HG03196 (cell line): ENCODE results near the gene TMED6.
A peak's percentile ranks its signal among the peaks of the same experiment; 100 is the strongest.
"Not testable (repeated sequence)": the region's sequence is repeated elsewhere in the genome, so short reads cannot be mapped to it uniquely, and the experiment has no call there.

Experiments
- ATAC-seq: cut with Tn5 transposase; IDR thresholded peaks from one replicate; pipeline ENCODE4 v1.9.1; 2021; ENCODE audit not compliant: unreplicated experiment

The TMED6 gene

DNA sequence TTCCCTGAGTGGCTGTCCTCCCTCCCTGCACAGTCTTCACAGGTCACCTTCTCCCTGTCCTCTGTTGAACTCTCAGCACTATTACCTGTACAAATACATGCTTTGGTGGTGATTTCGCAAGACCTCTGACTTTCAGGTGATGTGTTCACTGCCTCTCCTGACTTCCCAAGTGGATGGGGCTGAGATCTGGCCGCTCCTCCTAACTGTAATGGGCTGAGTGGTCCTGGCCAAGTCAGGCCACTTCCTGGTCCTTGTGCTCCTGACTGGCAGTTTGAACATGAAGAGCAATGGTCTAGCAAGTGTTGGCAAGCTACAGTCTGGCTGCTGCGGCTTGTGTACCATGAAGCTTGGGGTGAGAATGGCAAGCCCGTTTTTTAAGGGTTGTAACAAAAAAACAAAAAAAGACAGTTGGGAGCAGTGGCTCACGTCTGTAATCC, 11.7 kb upstream of the TMED6 start:
- no peak for ATAC-seq

GRCh38 chr16:69360070-69360469, 8.5 kb upstream of the TMED6 start:
- not testable (repeated sequence) for ATAC-seq

DNA sequence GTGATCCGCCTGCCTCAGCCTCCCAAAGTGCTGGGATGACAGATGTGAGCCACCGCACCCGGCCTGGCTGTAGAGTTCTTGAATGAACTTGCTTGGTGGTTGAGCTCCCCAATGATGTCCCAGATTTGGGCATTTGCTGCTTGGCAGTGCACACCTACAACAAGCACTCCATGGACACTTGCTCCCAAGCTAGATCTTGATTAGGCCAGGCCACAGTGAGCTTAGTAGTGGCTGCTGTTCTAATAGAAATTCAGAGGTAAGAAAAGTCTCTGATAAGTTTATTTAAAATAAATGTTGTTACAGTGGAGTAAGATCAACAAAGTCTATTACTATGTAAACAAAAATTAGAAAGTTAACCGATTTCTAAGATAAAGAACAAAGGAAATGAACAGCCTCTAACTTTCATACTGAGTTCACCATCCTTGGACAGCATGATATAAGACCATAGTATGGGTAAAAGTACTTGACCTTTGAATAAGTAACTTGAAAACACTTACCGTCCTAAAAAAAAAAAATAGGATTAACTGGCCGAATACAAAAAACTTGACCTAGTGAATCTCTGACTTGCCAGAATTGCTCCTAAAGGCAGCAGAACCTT, 951 bp downstream of the TMED6 start:
- ATAC-seq: no peak

GRCh38 chr16:69349536-69349935, 2.0 kb downstream of the TMED6 start:
- no peak for ATAC-seq

DNA sequence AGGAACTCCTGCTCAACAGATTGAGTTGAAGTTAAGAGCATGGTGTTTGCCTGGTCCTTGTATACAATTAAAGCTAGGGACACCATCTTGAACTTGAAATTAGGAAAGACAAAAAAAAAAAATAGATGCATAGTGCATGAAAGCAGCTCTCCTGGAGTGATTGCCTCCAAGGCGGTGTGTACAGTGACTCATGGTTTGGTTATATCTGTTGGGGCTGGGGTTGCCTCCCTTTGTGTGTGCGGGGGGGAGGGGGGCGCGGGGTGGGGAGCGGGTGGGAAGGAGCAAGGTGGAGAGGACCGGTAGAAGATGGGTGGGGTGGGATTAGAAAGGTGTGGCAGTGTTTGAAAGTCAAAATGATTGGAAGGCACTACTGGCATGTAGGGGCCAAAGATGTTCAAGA, 3.4 kb downstream of the TMED6 start:
- ATAC-seq: no peak

DNA sequence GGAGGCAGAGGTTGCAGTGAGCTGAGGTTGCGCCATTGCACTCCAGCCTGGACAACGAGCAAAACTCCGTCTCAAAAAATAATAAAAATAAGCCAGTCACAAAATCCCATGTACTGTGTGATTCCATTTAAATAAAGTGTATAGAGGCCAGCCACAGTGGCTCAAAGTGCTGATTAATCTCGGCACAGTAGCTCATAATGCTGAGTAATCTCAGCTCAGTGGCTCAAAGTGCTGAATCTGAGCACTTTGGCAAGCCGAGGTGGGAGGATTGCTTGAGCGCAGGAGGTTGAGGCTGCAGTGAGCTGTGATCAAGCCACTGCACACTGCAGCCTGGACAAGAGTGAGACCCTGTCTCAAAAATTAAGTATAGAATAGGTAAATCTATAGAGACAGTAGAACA, 4.9 kb downstream of the TMED6 start:
- no peak for ATAC-seq

- no peak for ATAC-seq
Measured at GRCh38 chr16:69345923-69346322, 5.7 kb downstream of the TMED6 start.

DNA sequence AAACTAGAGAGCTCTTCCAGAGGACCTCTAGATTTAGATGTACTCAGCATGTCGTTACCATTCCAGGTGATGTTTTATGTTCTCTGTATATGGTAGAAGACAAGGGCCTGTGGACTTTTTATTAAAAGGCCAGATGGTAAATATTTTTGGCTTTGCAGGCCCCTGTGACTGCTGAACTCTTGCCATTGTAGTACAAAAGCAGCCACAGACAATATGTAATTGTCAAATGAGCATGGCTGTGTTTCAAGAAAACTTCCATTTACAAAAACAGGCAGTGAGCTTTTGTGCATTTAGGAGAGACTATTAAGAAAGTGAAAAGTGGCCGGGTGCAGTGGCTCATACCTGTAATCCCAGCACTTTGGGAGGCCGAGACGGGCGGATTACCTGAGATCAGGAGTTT, 7.4 kb downstream of the TMED6 start:
- no peak for ATAC-seq

GRCh38 chr16:69340095-69340644, 11.4 kb downstream of the TMED6 start:
- ATAC-seq: no peak

DNA sequence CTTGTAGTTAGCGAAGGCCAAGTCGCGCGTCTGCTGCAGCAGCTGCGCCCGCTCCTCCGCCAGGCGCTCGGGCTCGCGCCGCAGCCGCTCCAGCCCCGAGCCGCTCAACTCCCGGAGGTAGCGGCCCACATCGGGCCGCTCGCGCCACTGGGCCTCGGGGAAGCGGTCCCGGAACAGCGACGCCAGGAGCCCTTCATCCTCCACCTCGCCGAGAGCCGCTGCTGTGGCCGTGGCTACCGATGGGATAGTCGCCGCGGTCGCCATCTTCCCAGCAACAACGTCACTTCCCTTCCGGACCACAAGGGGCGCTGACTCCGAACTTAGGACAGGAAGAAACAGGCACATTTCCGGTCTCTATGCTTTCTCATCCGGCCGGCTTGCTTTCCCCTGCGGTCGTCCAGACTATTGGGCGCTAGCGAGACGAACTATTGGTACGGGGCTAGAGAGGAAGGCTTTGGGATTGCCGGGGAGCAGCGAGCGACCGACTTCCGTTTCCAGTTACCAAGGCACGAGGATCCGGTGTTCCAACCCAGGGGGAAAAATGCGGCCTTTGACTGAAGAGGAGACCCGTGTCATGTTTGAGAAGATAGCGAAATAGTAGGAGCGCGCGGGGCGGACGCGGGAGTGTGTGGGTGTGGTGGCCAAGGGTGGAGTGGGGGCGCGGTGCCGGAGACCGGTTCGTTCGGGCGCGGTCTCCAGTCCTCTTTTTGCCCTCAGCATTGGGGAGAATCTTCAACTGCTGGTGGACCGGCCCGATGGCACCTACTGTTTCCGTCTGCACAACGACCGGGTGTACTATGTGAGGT, 12.1 kb downstream of the TMED6 start, which contains the start of the genes COG8 and NIP7:
COG8 (minus strand) TSS at position 276 of the 806 bp plus-strand sequence; CDS start at position 264, 12 bp downstream.
NIP7 (plus strand) TSS at position 484 of the 806 bp plus-strand sequence; CDS start at position 542, 58 bp downstream.
- peak; percentile 87 for ATAC-seq

GRCh38 chr16:69338557-69339288, 12.9 kb downstream of the TMED6 start:
- ATAC-seq: no peak

DNA sequence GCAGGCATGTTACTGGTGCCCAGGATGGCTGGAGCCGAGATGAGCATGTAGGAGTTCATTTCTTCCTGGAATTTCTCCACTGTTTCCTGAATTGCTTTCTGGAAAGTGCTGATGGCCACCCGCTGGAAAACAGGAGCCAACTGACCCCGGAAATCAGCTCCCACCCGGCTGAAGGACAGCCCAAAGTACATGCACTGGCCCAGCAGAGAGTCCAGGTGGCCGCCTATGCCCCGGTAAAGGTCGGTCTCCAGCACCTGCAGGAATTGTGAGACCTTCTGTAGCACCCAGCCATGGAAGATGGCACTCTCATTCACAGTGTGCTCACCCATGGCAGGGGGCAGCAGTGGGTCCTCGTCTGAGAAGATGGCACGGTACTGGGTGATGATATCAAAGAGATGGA, 16.9 kb downstream of the TMED6 start:
- ATAC-seq: no peak

- ATAC-seq: peak; percentile 78
Measured at GRCh38 chr16:69330286-69331109, 21.1 kb downstream of the TMED6 start, which contains the start of gene PDF. TSS of gene PDF (minus strand) at chr16:69330588. CDS start at chr16:69330570, 18 bp downstream.

DNA sequence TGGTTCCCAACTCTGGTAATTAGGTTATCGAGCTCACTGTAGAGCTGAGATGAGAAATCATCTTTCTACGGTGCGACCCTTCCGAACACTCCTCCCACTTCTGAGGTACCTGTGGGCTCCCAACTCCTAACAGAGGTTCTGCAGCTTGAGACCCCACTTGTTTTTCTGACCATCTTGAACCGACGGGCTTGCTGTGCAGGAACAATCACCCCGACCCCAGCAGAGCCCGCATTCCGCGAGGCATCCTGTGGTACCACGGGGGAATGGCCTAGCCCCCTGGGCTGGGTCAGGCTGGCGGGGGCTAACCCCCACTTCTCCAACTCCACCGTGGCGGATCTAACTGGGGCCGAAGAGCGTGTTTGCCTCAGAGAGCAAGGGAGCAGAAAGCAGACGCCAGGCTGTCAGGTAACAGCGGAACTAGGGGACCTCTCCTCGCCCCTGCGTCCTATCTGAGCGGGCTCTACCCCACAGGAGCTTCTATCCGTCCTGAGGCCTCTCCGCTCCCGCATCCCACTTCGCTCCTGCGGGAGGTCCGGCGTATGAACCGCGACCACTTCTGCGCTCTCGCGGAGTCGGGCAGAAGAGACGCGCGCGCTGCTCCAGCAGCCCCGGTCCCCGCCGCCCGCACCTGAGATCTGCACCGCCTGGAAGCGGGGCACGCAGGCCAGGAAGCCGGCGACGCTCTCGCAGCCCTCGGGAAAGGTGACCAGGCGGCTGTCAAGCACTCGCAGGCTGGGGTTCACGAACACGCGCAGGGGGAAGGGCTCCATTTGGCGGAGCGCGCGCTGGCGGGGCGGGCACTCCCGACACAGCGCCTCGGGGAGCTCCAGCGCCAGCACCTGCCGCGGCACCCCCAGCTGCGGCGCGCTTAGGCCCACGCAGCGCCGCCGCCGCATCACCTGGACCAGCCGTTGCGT, 22.0 kb downstream of the TMED6 start:
- peak; percentile 33 for ATAC-seq

DNA sequence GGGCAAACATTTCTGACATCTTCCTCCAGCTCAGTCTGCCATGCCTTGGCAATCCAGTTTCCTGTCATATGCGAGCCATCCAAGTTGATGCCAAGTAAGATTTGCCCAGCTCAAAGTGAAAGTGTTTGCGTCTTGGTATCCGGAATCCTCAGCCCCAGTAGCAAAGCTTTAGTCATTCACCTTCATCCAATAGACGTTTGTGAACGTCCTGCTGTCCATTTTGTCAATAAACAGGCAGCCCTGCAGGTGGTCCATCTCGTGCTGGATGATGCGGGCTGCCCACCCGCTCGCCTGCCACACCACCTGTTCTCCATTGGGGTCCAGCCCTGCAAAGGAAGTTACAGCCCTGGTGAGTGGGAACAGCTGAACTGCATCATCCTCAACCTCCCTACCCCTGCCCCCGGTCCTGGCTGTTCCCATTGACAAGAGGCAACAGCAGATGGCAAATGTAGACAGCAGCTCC, 22.7 kb downstream of the TMED6 start:
- ATAC-seq: no peak

DNA sequence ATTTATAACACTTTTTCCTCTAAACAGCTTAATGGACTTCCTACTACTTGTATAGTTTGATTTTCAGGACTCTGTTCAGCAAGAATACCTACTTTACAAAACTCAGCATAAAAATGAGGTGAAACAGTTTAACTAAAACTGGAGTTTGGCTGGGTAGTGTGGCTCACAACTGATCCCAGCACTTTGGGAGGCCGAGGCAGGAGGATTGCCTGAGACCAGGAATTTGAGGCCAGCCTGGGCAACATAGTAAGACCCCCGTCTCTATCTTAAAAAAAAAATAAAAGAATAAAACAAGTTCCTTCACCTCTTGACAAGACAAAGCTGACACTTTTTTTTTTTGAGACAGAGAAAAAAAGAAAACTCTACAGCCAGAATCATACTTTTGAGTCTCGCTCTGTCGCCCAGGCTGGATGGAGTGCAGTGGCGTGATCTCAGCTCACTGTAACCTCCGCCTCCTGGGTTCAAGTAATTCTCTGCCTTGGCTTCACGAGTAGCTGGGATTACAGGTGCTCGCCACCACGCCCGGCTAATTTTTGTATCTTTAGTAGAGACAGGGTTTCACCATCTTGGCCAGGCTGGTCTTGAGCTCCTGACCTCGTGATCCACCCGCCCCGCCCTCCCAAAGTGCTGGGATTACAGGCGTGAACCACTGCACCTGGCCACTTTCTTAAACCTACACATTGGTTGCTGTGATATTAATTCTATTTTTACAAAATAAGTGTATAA, 23.8 kb downstream of the TMED6 start:
- no peak for ATAC-seq

DNA sequence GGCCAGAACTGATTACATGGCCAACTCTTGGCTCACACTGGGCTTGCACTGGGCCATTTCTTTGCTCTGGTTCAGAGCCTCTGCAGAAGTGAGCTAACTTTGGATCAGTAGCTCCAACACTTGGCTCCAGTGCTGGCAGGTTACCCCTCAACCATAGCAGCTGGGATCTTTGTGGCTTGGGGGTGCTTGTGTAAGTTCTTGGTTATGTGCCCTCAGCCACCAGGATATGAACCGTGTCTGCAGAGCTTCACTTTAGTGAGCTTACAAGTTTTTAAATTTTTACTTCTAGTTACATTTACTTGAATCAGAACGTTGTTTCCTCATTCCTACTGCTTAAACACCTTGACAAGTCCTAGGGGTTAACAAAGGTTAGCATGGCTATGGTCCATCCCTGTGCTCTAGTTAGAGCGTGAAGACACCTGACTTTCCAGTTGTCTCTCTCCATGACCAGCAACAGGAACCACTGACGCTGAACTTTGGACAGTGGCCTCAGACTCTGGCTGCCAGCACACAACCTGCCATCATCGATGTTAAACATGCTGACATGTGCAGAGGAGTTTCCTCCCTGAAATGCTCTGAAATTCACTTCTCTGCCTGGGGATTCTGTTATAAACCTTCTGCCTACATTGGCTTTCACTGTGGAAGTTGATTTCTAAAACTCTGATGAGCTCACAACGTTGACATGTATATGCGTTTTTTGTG, 25.3 kb downstream of the TMED6 start:
- no peak for ATAC-seq

DNA sequence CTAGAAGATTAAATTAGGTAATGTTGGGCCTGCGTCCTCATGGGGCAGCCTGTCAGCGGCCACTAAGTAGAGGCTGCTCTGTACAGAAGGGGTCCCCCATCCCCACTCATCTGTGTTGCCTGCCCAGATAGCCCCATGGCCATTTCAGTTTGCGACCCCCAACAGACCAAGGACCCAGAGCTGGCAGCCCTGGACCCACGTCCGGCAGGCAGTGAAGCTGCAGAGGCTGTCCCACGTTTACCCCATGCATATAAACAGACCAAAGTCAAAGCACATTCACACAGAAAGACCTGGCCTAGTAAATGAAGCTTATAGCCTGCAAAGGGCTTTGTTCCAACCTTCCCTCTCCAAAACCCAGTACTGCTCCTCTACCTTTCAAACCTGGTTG, 25.8 kb downstream of the TMED6 start:
- no peak for ATAC-seq
